HepG2 (cell line): ENCODE measurements around the gene DPEP3. TPM values are rescaled to one million over a fixed set of nuclear protein-coding genes. Genes with fewer than 3 reads are reported as not detected.

Source experiments
- ATF1 ChIP-seq: IDR thresholded peaks from 2 replicates; pipeline ENCODE4 v1.6.1; 2016; ENCODE audit warnings: mild to moderate bottlenecking, control low read depth
- HCFC1 ChIP-seq: fragments of 150-350 bp; IDR thresholded peaks from 2 replicates; pipeline ENCODE4 v1.6.1; 2014; ENCODE audit warnings: low read depth, low read length
- SKI ChIP-seq: fragments of 450-650 bp; IDR thresholded peaks from one replicate; pipeline ENCODE4 v1.6.1; 2018; ENCODE audit warnings: mild to moderate bottlenecking; ENCODE audit not compliant: partially characterized antibody
- TAF15 ChIP-seq: fragments of 200-400 bp; formaldehyde crosslinking; IDR thresholded peaks from one replicate; pipeline ENCODE4 v1.6.1; 2018; ENCODE audit warnings: mild to moderate bottlenecking, low read depth, low read length; ENCODE audit not compliant: poor library complexity, severe bottlenecking
- WIZ ChIP-seq: sonication (generic); formaldehyde crosslinking; IDR thresholded peaks from 2 replicates; pipeline ENCODE4 v1.5.1; 2020; ENCODE audit warnings: mild to moderate bottlenecking, missing genetic modification reagents
- ZBTB3 ChIP-seq: sonication (generic); formaldehyde crosslinking; IDR thresholded peaks from 2 replicates; pipeline ENCODE4 v1.4.0; 2020; ENCODE audit warnings: low read depth, mild to moderate bottlenecking, moderate library complexity, missing genetic modification reagents, borderline replicate concordance
- ZFP82 ChIP-seq: sonication (generic); formaldehyde crosslinking; IDR thresholded peaks from 2 replicates; pipeline ENCODE4 v1.5.1; 2020; ENCODE audit warnings: mild to moderate bottlenecking, missing genetic modification reagents, borderline replicate concordance
- ZNF10 ChIP-seq: sonication (generic); formaldehyde crosslinking; IDR thresholded peaks from 2 replicates; pipeline ENCODE4 v1.4.0; 2020; ENCODE audit warnings: mild to moderate bottlenecking, low read depth, missing genetic modification reagents, borderline replicate concordance
- ZNF354B ChIP-seq: sonication (generic); formaldehyde crosslinking; IDR thresholded peaks from 2 replicates; pipeline ENCODE4 v1.8.0; 2022; ENCODE audit warnings: mild to moderate bottlenecking, missing genetic modification reagents
- ZNF564 ChIP-seq: sonication (generic); formaldehyde crosslinking; IDR thresholded peaks from 2 replicates; pipeline ENCODE4 v1.8.1; 2023; ENCODE audit warnings: mild to moderate bottlenecking, missing genetic modification reagents
- polyA plus RNA-seq, 8 experiments: library from polyadenylated mRNA; depleted of rRNA in 3 of 8; stranded (reverse) in 7 of 8; unstranded in 1 of 8; fragments of >200 nt; fragmentation: Illumina TruSeq in 4 of 8; extraction: Trizol in 4 of 8; gene quantifications; 2 replicates each; pipeline versions ENCODE4 v1.2.1 to v1.2.3, GENCODE V29; 2011 to 2016; ENCODE audit warnings: low read depth in 4 of 8, missing spikeins in 1 of 8, mixed read lengths in 1 of 8; ENCODE audit not compliant: insufficient read depth in 1 of 8
- total RNA-seq, 5 experiments: library from RNA; depleted of rRNA; stranded (reverse); fragments of >200 nt; fragmentation: Illumina TruSeq; extraction: Trizol; gene quantifications; 2 replicates each; pipeline ENCODE4 v1.2.3, GENCODE V29; 2016; ENCODE audit warnings: low read depth in 1 of 5
- TF ChIP-seq, protein P1 (sequence below): sonication (generic); formaldehyde crosslinking; IDR thresholded peaks from 2 replicates; pipeline ENCODE4 v1.4.0; 2020; ENCODE audit warnings: mild to moderate bottlenecking, missing genetic modification reagents
- TF ChIP-seq, protein P2 (sequence below): sonication (generic); formaldehyde crosslinking; IDR thresholded peaks from 2 replicates; pipeline ENCODE4 v1.4.0; 2020; ENCODE audit warnings: missing genetic modification reagents
- TF ChIP-seq, protein P3 (sequence below): sonication (generic); formaldehyde crosslinking; IDR thresholded peaks from 2 replicates; pipeline ENCODE4 v1.5.1; 2020; ENCODE audit warnings: mild to moderate bottlenecking, moderate library complexity, missing genetic modification reagents
- TF ChIP-seq, protein P4 (sequence below): IDR thresholded peaks from 2 replicates; pipeline ENCODE4 v1.6.1; 2016; ENCODE audit warnings: low read depth, control low read depth
- TF ChIP-seq, protein P5 (sequence below): sonication (generic); formaldehyde crosslinking; IDR thresholded peaks from 2 replicates; pipeline ENCODE4 v1.8.1; 2023; ENCODE audit warnings: mild to moderate bottlenecking, missing genetic modification reagents, borderline replicate concordance

The DPEP3 gene
- total and polyA plus RNA-seq, 2 of the 13 experiments (the other 11 are each of a cell fraction or from before 2014, with no cell fraction given) = not detected

DNA sequence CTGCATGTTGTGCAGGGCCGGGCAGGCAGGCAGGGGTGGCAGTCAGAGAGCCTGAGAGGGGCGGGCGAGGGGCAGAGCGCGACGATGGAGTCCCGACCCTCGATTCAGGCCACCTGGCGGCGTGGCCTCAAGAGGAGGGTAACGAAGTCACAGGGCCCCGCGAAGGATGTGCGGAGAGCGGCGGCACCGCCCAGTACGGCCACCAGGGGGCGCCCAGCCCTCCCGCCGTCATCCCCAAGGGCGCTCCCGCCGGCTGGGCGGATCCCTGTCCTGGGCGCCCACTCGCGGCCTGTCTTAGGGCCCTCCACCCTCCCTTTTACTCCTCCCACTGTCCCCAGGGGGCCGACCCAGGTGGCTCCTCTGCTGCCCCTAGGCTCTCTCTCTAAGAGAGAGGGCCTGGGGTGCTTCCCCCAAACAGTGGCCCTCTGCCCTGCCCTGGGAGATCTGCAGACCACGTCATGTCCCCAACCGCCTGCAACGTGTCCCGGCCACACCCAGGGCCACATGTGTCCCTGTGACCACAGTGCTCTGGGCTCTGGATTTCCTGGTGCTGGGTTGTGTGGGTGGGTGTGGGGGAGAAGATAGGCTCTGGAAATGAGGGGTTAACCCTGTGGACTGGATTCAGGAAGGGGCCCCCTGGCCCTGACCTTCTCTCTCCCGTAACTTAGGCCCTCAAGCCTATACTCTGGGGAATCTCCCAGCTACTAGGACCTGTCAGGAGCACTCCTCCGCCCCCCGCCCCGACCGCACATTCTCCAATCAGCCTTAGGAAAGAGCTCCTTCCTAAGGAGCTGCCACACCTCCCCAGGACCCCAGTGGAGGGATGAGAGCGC is 13.1 kb upstream of the DPEP3 start (continued):
- TF ChIP-seq, protein P1, sequence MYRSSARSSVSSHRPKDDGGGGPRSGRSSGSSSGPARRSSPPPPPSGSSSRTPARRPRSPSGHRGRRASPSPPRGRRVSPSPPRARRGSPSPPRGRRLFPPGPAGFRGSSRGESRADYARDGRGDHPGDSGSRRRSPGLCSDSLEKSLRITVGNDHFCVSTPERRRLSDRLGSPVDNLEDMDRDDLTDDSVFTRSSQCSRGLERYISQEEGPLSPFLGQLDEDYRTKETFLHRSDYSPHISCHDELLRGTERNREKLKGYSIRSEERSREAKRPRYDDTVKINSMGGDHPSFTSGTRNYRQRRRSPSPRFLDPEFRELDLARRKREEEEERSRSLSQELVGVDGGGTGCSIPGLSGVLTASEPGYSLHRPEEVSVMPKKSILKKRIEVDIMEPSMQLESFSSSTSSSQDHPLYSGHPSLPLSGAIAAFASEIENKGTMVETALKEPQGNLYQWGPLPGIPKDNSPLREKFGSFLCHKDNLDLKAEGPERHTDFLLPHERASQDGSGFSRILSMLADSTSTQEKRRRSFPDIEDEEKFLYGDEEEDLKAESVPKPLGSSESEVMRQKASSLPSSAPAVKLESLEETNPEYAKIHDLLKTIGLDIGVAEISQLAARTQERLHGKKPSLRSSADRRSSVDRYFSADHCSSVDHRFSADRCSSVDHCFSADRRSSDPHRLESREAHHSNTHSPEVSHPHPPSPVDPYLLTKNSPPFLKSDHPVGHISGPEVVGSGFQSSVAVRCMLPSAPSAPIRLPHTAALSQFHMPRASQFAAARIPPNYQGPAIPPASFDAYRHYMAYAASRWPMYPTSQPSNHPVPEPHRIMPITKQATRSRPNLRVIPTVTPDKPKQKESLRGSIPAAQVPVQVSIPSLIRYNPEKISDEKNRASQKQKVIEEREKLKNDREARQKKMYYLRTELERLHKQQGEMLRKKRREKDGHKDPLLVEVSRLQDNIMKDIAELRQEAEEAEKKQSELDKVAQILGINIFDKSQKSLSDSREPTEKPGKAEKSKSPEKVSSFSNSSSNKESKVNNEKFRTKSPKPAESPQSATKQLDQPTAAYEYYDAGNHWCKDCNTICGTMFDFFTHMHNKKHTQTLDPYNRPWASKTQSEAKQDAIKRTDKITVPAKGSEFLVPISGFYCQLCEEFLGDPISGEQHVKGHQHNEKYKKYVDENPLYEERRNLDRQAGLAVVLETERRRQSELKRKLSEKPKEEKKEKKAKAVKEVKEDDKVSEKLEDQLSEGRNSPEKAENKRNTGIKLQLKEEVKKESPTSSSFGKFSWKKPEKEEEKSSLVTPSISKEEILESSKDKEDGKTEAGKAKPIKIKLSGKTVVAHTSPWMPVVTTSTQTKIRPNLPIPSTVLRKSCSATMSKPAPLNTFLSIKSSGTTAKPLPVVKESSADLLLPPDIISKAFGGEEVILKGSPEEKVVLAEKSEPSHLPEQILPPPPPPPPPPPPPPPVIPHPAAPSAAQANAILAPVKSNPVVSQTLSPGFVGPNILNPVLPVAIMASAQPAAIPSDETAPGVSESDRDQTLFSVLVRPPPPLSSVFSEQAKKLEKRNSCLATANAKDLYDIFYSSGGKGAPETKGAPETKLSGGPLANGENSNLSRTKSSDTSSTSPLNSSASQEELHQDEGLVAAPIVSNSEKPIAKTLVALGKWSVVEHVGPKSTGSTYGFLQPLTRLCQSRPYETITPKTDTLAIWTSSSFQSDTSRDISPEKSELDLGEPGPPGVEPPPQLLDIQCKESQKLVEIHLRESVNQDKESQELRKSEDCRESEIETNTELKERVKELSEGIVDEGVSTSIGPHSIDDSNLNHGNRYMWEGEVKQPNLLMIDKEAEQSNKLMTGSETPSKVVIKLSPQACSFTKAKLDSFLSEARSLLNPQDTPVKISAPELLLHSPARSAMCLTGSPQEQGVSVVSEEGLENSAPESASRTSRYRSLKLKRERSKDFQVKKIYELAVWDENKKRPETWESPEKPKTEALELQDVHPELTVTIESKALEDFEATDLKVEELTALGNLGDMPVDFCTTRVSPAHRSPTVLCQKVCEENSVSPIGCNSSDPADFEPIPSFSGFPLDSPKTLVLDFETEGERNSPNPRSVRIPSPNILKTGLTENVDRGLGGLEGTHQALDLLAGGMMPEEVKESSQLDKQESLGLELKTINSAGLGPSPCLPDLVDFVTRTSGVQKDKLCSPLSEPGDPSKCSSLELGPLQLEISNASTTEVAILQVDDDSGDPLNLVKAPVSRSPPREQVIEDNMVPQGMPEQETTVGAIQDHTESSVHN (CRISPR knock-in tag) = peak; percentile 70
- TF ChIP-seq ZNF10 (no peak), ZNF564 (CRISPR knock-in tag) (no peak), TAF15 (no peak), ZBTB3 (CRISPR knock-in tag) (no peak), ZFP82 (no peak), ATF1 (CRISPR knock-in tag) (no peak), HCFC1 (no peak), WIZ (CRISPR knock-in tag) (peak; percentile 94), ZNF354B (no peak), SKI (peak; percentile 58)
- TF ChIP-seq, protein P2, sequence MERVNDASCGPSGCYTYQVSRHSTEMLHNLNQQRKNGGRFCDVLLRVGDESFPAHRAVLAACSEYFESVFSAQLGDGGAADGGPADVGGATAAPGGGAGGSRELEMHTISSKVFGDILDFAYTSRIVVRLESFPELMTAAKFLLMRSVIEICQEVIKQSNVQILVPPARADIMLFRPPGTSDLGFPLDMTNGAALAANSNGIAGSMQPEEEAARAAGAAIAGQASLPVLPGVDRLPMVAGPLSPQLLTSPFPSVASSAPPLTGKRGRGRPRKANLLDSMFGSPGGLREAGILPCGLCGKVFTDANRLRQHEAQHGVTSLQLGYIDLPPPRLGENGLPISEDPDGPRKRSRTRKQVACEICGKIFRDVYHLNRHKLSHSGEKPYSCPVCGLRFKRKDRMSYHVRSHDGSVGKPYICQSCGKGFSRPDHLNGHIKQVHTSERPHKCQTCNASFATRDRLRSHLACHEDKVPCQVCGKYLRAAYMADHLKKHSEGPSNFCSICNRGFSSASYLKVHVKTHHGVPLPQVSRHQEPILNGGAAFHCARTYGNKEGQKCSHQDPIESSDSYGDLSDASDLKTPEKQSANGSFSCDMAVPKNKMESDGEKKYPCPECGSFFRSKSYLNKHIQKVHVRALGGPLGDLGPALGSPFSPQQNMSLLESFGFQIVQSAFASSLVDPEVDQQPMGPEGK (CRISPR knock-in tag) = peak; percentile 84
- TF ChIP-seq, protein P3, sequence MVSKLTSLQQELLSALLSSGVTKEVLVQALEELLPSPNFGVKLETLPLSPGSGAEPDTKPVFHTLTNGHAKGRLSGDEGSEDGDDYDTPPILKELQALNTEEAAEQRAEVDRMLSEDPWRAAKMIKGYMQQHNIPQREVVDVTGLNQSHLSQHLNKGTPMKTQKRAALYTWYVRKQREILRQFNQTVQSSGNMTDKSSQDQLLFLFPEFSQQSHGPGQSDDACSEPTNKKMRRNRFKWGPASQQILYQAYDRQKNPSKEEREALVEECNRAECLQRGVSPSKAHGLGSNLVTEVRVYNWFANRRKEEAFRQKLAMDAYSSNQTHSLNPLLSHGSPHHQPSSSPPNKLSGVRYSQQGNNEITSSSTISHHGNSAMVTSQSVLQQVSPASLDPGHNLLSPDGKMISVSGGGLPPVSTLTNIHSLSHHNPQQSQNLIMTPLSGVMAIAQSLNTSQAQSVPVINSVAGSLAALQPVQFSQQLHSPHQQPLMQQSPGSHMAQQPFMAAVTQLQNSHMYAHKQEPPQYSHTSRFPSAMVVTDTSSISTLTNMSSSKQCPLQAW = peak; percentile 58; the same call in 1 of the 2 replicates
- TF ChIP-seq, protein P4, sequence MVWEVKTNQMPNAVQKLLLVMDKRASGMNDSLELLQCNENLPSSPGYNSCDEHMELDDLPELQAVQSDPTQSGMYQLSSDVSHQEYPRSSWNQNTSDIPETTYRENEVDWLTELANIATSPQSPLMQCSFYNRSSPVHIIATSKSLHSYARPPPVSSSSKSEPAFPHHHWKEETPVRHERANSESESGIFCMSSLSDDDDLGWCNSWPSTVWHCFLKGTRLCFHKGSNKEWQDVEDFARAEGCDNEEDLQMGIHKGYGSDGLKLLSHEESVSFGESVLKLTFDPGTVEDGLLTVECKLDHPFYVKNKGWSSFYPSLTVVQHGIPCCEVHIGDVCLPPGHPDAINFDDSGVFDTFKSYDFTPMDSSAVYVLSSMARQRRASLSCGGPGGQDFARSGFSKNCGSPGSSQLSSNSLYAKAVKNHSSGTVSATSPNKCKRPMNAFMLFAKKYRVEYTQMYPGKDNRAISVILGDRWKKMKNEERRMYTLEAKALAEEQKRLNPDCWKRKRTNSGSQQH (CRISPR knock-in tag) = peak; percentile 90
- TF ChIP-seq, protein P5, sequence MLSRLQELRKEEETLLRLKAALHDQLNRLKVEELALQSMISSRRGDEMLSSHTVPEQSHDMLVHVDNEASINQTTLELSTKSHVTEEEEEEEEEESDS = no peak
